ENCODE results near the gene KIF26A.

DNA sequence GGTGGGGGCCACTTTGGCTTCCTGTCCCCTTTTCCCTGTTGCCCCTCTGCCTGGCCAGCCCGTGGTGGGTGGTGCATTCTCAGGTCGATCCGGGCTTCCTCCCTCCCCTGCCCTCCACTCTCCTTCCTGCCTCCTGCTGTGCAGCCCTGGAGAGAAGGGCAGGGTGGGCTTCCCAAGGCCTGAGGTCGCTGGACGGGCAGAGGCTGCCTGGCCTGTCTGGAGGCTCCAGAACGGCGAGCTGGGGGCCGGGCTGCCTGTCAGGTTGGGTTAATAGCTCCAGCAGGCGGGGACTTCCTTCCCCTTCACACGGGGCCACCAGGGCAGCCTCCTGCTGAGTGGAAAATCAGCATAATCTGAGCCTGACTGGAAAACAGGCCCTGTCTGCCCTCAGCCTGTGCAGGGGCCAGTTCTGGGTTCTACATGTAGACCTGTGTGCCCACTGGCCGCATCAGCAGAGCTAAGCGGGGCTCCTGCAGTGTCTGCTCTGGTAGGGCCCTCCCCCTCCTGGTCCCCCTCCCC, 11.3 kb downstream of the KIF26A start:
- TF ChIP-seq, protein P1, sequence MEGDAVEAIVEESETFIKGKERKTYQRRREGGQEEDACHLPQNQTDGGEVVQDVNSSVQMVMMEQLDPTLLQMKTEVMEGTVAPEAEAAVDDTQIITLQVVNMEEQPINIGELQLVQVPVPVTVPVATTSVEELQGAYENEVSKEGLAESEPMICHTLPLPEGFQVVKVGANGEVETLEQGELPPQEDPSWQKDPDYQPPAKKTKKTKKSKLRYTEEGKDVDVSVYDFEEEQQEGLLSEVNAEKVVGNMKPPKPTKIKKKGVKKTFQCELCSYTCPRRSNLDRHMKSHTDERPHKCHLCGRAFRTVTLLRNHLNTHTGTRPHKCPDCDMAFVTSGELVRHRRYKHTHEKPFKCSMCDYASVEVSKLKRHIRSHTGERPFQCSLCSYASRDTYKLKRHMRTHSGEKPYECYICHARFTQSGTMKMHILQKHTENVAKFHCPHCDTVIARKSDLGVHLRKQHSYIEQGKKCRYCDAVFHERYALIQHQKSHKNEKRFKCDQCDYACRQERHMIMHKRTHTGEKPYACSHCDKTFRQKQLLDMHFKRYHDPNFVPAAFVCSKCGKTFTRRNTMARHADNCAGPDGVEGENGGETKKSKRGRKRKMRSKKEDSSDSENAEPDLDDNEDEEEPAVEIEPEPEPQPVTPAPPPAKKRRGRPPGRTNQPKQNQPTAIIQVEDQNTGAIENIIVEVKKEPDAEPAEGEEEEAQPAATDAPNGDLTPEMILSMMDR (IDR thresholded peaks at IDR 0.05), result no peak
- TF ChIP-seq POLR2AphosphoS5 (IDR thresholded peaks at IDR 0.05) (no peak), POLR2A (IDR thresholded peaks at IDR 0.05; ENCODE audit: low read depth) (no peak), EP300 (IDR thresholded peaks at IDR 0.05) (no peak)

Data from esophagus muscularis mucosa (tissue), 4 donors.